GM04504 (cell line): ENCODE results near the gene BICRA.
"Not testable (repeated sequence)": the region's sequence is repeated elsewhere in the genome, so short reads cannot be mapped to it uniquely, and the experiment has no call there.

ENCODE experiments used
- DNase-seq: peaks from one replicate; pipeline ENCODE4 v3.0.0-alpha.2; 2012; ENCODE audit warnings: low read depth

Gene BICRA

GRCh38 chr19:47608969-47609905 is at the start of gene BICRA:
BICRA (plus strand) TSS chr19:47609134; CDS start chr19:47673575, 64,441 bp downstream.
- no peak for DNase-seq

GRCh38 chr19:47560999-47561398 is 47.9 kb upstream of the BICRA start:
- no peak for DNase-seq

GRCh38 chr19:47561440-47562057 is 47.4 kb upstream of the BICRA start:
- no peak for DNase-seq

GRCh38 chr19:47564081-47564480 is 44.9 kb upstream of the BICRA start:
- DNase-seq = no peak

GRCh38 chr19:47569331-47569730 is 39.6 kb upstream of the BICRA start:
- DNase-seq = no peak

- DNase-seq = no peak
Observed at GRCh38 chr19:47572635-47573034, 36.3 kb upstream of the BICRA start.

GRCh38 chr19:47573071-47574026 is 35.6 kb upstream of the BICRA start, which contains the start of gene ZNF541:
ZNF541 (minus strand) TSS chr19:47573148; CDS start chr19:47555856, 17,292 bp downstream.
- DNase-seq = no peak

- no peak for DNase-seq
Observed at GRCh38 chr19:47580397-47580796, 28.5 kb upstream of the BICRA start.

GRCh38 chr19:47581605-47582319 is 27.2 kb upstream of the BICRA start:
- no peak for DNase-seq

GRCh38 chr19:47582320-47582909 is 26.5 kb upstream of the BICRA start:
- DNase-seq = no peak

- DNase-seq = not testable (repeated sequence)
Observed at GRCh38 chr19:47583161-47583560, 25.8 kb upstream of the BICRA start.

GRCh38 chr19:47587295-47587694 is 21.6 kb upstream of the BICRA start:
- DNase-seq = no peak

- DNase-seq = no peak
Observed at GRCh38 chr19:47589824-47590223, 19.1 kb upstream of the BICRA start.

GRCh38 chr19:47593860-47594259 is 15.1 kb upstream of the BICRA start:
- no peak for DNase-seq

GRCh38 chr19:47595944-47596343 is 13.0 kb upstream of the BICRA start:
- no peak for DNase-seq

- DNase-seq = peak; percentile 93
Observed at GRCh38 chr19:47598407-47599349, 10.3 kb upstream of the BICRA start.

GRCh38 chr19:47599671-47600245 is 9.2 kb upstream of the BICRA start:
- DNase-seq = not testable (repeated sequence)

GRCh38 chr19:47600246-47601179 is 8.4 kb upstream of the BICRA start:
- peak; percentile 99 for DNase-seq
